GM18909 (cell line): ENCODE results near the gene KSR2.
A peak's percentile ranks its signal among the peaks of the same experiment; 100 is the strongest.

Source experiments
- ATAC-seq: cut with Tn5 transposase; IDR thresholded peaks from one replicate; pipeline ENCODE4 v1.9.1; 2021; ENCODE audit warnings: mild to moderate bottlenecking; ENCODE audit not compliant: unreplicated experiment, poor library complexity

The KSR2 gene

GRCh38 chr12:117594481-117594880 is 374.3 kb downstream of the KSR2 start:
- no peak for ATAC-seq

GRCh38 chr12:117593815-117594400 is 374.9 kb downstream of the KSR2 start:
- no peak for ATAC-seq

GRCh38 chr12:117592588-117593305 is 376.0 kb downstream of the KSR2 start:
- no peak for ATAC-seq

- no peak for ATAC-seq
Measured at GRCh38 chr12:117590999-117591398, 377.8 kb downstream of the KSR2 start.

GRCh38 chr12:117590386-117590785 is 378.4 kb downstream of the KSR2 start:
- no peak for ATAC-seq

GRCh38 chr12:117589021-117589420 is 379.8 kb downstream of the KSR2 start:
- ATAC-seq, result no peak

GRCh38 chr12:117587631-117588287 is 381.0 kb downstream of the KSR2 start:
- peak; percentile 47 for ATAC-seq

GRCh38 chr12:117583677-117584225 is 385.0 kb downstream of the KSR2 start:
- ATAC-seq, result no peak

- no peak for ATAC-seq
Measured at GRCh38 chr12:117583092-117583491, 385.7 kb downstream of the KSR2 start.

GRCh38 chr12:117582135-117582784 is 386.5 kb downstream of the KSR2 start:
- ATAC-seq, result no peak

- no peak for ATAC-seq
Measured at GRCh38 chr12:117580718-117581062, 388.1 kb downstream of the KSR2 start.

- ATAC-seq, result no peak
Measured at GRCh38 chr12:117580015-117580717, 388.6 kb downstream of the KSR2 start.

- no peak for ATAC-seq
Measured at GRCh38 chr12:117577122-117577657, 391.6 kb downstream of the KSR2 start.

- no peak for ATAC-seq
Measured at GRCh38 chr12:117576053-117576452, 392.7 kb downstream of the KSR2 start.

- no peak for ATAC-seq
Measured at GRCh38 chr12:117574655-117575054, 394.1 kb downstream of the KSR2 start.

GRCh38 chr12:117572755-117573154 is 396.0 kb downstream of the KSR2 start:
- ATAC-seq, result no peak

GRCh38 chr12:117571321-117571720 is 397.5 kb downstream of the KSR2 start:
- no peak for ATAC-seq

GRCh38 chr12:117570608-117571007 is 398.2 kb downstream of the KSR2 start:
- no peak for ATAC-seq

GRCh38 chr12:117567644-117568216 is 401.1 kb downstream of the KSR2 start:
- ATAC-seq, result no peak

GRCh38 chr12:117564881-117565280 is 403.9 kb downstream of the KSR2 start:
- no peak for ATAC-seq
